Transverse colon (tissue), 4 donors: ENCODE data around the gene ZC3H18. TPM values are rescaled to one million over a fixed set of nuclear protein-coding genes. Genes with fewer than 3 reads are reported as not detected.

ENCODE experiments used
- DNase-seq: peaks from one replicate; pipeline ENCODE4 v3.0.0-alpha.2; 2019
- H3K27ac ChIP-seq, 4 donors: fragments of 200-600 bp; sonication (generic); 2 replicates each; pipeline ENCODE4 v1.5.1; 2016 to 2018; ENCODE audit warnings: inconsistent platforms in 4 of 4
- H3K27me3 ChIP-seq: fragments of 200-600 bp; sonication (generic); 2 replicates; pipeline ENCODE4 v1.5.1; 2017; ENCODE audit warnings: inconsistent platforms
- H3K36me3 ChIP-seq, 4 donors: fragments of 200-600 bp; sonication (generic); 2 replicates each; pipeline ENCODE4 v1.5.1; 2017 to 2019; ENCODE audit warnings: inconsistent platforms in 4 of 4
- H3K4me1 ChIP-seq, 4 donors: fragments of 200-600 bp; sonication (generic); 2 replicates each; pipeline ENCODE4 v1.5.1; 2017 to 2020; ENCODE audit warnings: inconsistent platforms in 4 of 4
- H3K4me3 ChIP-seq, 4 donors: fragments of 200-600 bp; sonication (generic); 1 replicate in 1 of 4; 2 replicates in 3 of 4; pipeline versions ENCODE4 v1.5.1 to v1.6.1; 2017 to 2019; ENCODE audit warnings: inconsistent platforms in 4 of 4
- H3K9me3 ChIP-seq, 2 donors: fragments of 200-600 bp; sonication (generic); 2 replicates each; pipeline ENCODE4 v1.5.1; 2017 to 2019; ENCODE audit warnings: inconsistent platforms in 2 of 2
- CTCF ChIP-seq, 5 experiments: fragments of 200-600 bp in 3 of 5; fragments of 450-650 bp in 2 of 5; sonication (generic) in 3 of 5; IDR thresholded peaks; 1 replicate in 2 of 5; 2 replicates in 3 of 5; pipeline ENCODE4 v1.5.1; 2016 to 2017; ENCODE audit warnings: antibody characterized with exemption in 5 of 5, inconsistent platforms in 3 of 5, mild to moderate bottlenecking in 2 of 5, moderate library complexity in 1 of 5
- EP300 ChIP-seq: sonication (generic); formaldehyde crosslinking; IDR thresholded peaks from one replicate; pipeline ENCODE4 v1.6.1; 2017; ENCODE audit warnings: antibody characterized with exemption, low read depth
- POLR2A ChIP-seq: fragments of 450-650 bp; IDR thresholded peaks from one replicate; pipeline ENCODE4 v1.6.1; 2016; ENCODE audit warnings: antibody characterized with exemption, mild to moderate bottlenecking, moderate library complexity
- POLR2AphosphoS5 ChIP-seq, 3 donors: sonication (generic); formaldehyde crosslinking; IDR thresholded peaks; one replicate each; pipeline ENCODE4 v1.6.1; 2016; ENCODE audit warnings: antibody characterized with exemption in 3 of 3
- WGBS, 2 donors: methylation state at CpG; one replicate each; pipeline ENCODE4 v1.1.5; 2018; ENCODE audit warnings: low coverage in 1 of 2; 5-methylcytosine and 5-hydroxymethylcytosine counted together
- in situ Hi-C, 4 donors: fragments of 200-750 bp; cut with MboI; loops; one replicate each; pipeline versions ENCODE4 v1.15.0 to v1.15.1; 2017; ENCODE audit warnings: low sequenced_read_pairs in 3 of 4, low pct_ligation_motif_present in 1 of 4, low pct_unique_long_range_greater_than_20kb in 1 of 4
- intact Hi-C: fragments of 100-400 bp; cut with DNase I; formaldehyde crosslinking; loops from one replicate; pipeline ENCODE4 v1.15.1; 2023; ENCODE audit warnings: low total_unique reads
- total RNA-seq, 4 donors: library from RNA; depleted of rRNA; stranded (reverse); fragments of >200 nt; gene quantifications; one replicate each; pipeline ENCODE4 v1.1.0, GENCODE V29; 2016

ZC3H18 gene
- total RNA-seq, 4 donors from 2014 or later, result 17.9 to 50.5 (median 25.5) TPM

- Histone ChIP-seq H3K36me3 (peaks cover 0 to 23% (median 7%) of the 10 kb centered on the region in 4 donors), H3K27ac (no peak overlapping the region), H3K4me3 (no peak overlapping the region), H3K9me3 (no peaks in the 10 kb centered on the region), H3K4me1 (peaks cover 4 to 17% (median 15%) of the 10 kb centered on the region in 4 donors), H3K27me3 (peaks cover 10% of the 10 kb centered on the region)
- no peak for TF ChIP-seq CTCF (IDR thresholded peaks at IDR 0.05)
- no peak for TF ChIP-seq POLR2AphosphoS5 (IDR thresholded peaks at IDR 0.05)
- TF ChIP-seq EP300, result no peak
- TF ChIP-seq POLR2A, result no peak
- intact Hi-C loops (no loop called here), in situ Hi-C loops (no loop called here)
- WGBS, 2 donors, result 90% methylated on average over 9 of the region's 12 CpGs; no CpG with 5 or more reads in 1 of the 2 donors
- DNase-seq, result no peak
These were observed 60.2 kb downstream of the ZC3H18 start for GRCh38 chr16:88630433-88630832.

GRCh38 chr16:88630941-88631340, 60.7 kb downstream of the ZC3H18 start:
- WGBS, 2 donors, result 92% methylated on average over 23 of the region's 23 CpGs; no CpG with 5 or more reads in 1 of the 2 donors
- Histone ChIP-seq H3K4me3 (no peak overlapping the region), H3K9me3 (no peaks in the 10 kb centered on the region), H3K36me3 (peaks cover 0 to 23% (median 7%) of the 10 kb centered on the region in 4 donors), H3K4me1 (peaks cover 4 to 17% (median 15%) of the 10 kb centered on the region in 4 donors), H3K27me3 (peaks cover 15% of the 10 kb centered on the region), H3K27ac (no peak overlapping the region)
- TF ChIP-seq POLR2AphosphoS5 (IDR thresholded peaks at IDR 0.05), result no peak
- no peak for TF ChIP-seq CTCF (IDR thresholded peaks at IDR 0.05)
- TF ChIP-seq POLR2A, result no peak
- TF ChIP-seq EP300, result no peak
- in situ Hi-C loops (no loop called here), intact Hi-C loops (no loop called here)
- no peak for DNase-seq

- 70 to 83% methylated on average over 8 to 16 of the region's 16 CpGs for WGBS, 2 donors
These were observed 61.2 kb downstream of the ZC3H18 start for GRCh38 chr16:88631384-88631783.

GRCh38 chr16:88631920-88632586, 61.9 kb downstream of the ZC3H18 start:
- intact Hi-C loops (no loop called here), in situ Hi-C loops (no loop called here)
- WGBS, 2 donors, result 91% methylated on average over 22 of the region's 30 CpGs; no CpG with 5 or more reads in 1 of the 2 donors
- TF ChIP-seq POLR2A, result no peak
- no peak for TF ChIP-seq EP300
- no peak for TF ChIP-seq POLR2AphosphoS5 (IDR thresholded peaks at IDR 0.05)
- TF ChIP-seq CTCF (IDR thresholded peaks at IDR 0.05), result no peak
- Histone ChIP-seq H3K4me3 (no peak overlapping the region), H3K27me3 (peaks cover 24% of the 10 kb centered on the region), H3K36me3 (peaks cover 0 to 23% (median 7%) of the 10 kb centered on the region in 4 donors), H3K27ac (no peak overlapping the region), H3K4me1 (peaks cover 4 to 17% (median 15%) of the 10 kb centered on the region in 4 donors), H3K9me3 (no peaks in the 10 kb centered on the region)
- DNase-seq, result no peak

More at GRCh38 chr16:88631384-88631783, 61.2 kb downstream of the ZC3H18 start:
- Histone ChIP-seq H3K4me3 (no peak overlapping the region), H3K4me1 (peaks cover 4 to 17% (median 15%) of the 10 kb centered on the region in 4 donors), H3K36me3 (peaks cover 0 to 23% (median 7%) of the 10 kb centered on the region in 4 donors), H3K27ac (no peak overlapping the region), H3K9me3 (no peaks in the 10 kb centered on the region), H3K27me3 (peaks cover 18% of the 10 kb centered on the region)
- no peak for TF ChIP-seq POLR2A
- TF ChIP-seq EP300, result no peak
- no peak for TF ChIP-seq POLR2AphosphoS5 (IDR thresholded peaks at IDR 0.05)
- no peak for TF ChIP-seq CTCF (IDR thresholded peaks at IDR 0.05)
- no peak for DNase-seq
- in situ Hi-C loops (no loop called here), intact Hi-C loops (no loop called here)
